ENCODE measurements around the gene C3orf38.

DNA sequence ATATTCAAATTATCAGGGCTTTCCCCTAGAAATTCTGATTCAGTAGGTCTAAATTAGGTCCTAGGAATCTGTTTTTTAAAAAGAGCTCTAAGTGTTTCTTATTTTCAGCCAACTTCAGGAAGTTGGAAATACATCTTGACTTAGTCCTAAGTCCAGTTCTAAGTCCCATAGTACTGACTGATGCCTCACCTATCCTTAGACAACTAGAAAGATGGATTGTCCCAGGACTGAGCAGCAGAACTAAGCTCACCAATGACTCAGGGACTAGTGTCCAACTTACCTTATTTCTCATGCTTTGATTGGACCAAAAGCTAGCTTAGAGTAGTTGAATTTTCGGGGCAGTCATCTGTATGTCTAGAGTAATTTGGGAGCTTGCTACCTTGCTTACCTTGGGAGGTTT is 26.2 kb upstream of the C3orf38 start:
- TF ChIP-seq POLR2A (conservative IDR thresholded peaks at IDR 0.05) (no peak), EP300 (IDR thresholded peaks at IDR 0.05; ENCODE audit: low read length) (no peak), CTCF (IDR thresholded peaks at IDR 0.05 in 2 of 3, conservative IDR thresholded peaks at IDR 0.05 in 1 of 3; ENCODE audit: insufficient read depth in 2 of 3, low read depth in 1 of 3, low read length in 3 of 3) (no peak), PCBP2 (IDR thresholded peaks at IDR 0.05; ENCODE audit: low read depth, low read length, poor library complexity, severe bottlenecking) (no peak)
- TF ChIP-seq, protein P1, sequence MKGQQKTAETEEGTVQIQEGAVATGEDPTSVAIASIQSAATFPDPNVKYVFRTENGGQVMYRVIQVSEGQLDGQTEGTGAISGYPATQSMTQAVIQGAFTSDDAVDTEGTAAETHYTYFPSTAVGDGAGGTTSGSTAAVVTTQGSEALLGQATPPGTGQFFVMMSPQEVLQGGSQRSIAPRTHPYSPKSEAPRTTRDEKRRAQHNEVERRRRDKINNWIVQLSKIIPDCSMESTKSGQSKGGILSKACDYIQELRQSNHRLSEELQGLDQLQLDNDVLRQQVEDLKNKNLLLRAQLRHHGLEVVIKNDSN (CRISPR knock-in tag; IDR thresholded peaks at IDR 0.05): no peak
- TF ChIP-seq, protein P2, sequence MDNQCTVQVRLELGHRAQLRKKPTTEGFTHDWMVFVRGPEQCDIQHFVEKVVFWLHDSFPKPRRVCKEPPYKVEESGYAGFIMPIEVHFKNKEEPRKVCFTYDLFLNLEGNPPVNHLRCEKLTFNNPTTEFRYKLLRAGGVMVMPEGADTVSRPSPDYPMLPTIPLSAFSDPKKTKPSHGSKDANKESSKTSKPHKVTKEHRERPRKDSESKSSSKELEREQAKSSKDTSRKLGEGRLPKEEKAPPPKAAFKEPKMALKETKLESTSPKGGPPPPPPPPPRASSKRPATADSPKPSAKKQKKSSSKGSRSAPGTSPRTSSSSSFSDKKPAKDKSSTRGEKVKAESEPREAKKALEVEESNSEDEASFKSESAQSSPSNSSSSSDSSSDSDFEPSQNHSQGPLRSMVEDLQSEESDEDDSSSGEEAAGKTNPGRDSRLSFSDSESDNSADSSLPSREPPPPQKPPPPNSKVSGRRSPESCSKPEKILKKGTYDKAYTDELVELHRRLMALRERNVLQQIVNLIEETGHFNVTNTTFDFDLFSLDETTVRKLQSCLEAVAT (IDR thresholded peaks at IDR 0.05): no peak
